Mammary epithelial cell (primary cell): Measurements from ENCODE around the gene SLC45A1.

ENCODE experiments used
- CTCF ChIP-seq, 2 donors: IDR thresholded peaks in 1 of 2; conservative IDR thresholded peaks in 1 of 2; 2 replicates each; pipeline ENCODE4 v1.5.1; 2011 to 2012; ENCODE audit warnings: inconsistent platforms in 2 of 2, low read length in 2 of 2, mild to moderate bottlenecking in 2 of 2, control low read depth in 1 of 2, low read depth in 1 of 2; ENCODE audit not compliant: insufficient read depth in 1 of 2; ENCODE audit errors: extremely low read depth in 1 of 2
- EZH2 ChIP-seq: IDR thresholded peaks from 2 replicates; pipeline ENCODE4 v1.6.1; 2012; ENCODE audit warnings: low read length, inconsistent platforms, borderline replicate concordance

- TF ChIP-seq CTCF (conservative IDR thresholded peaks at IDR 0.05 in 1 of 2, IDR thresholded peaks at IDR 0.05 in 1 of 2; ENCODE audit: extremely low read depth in 1 of 2, insufficient read depth in 1 of 2, low read depth in 1 of 2, low read length in 2 of 2), result no peak
- no peak for TF ChIP-seq EZH2
Measured at GRCh38 chr1:8276932-8277331, 41.0 kb upstream of the SLC45A1 start.
